OCI-LY3 (cell line): Measurements from ENCODE around the gene METTL5.

Source experiments
- EZH2phosphoT487 ChIP-seq: fragments of 200-600 bp; shearing (Covaris generic); IDR thresholded peaks from 2 replicates; pipeline ENCODE4 v1.6.1; 2018; ENCODE audit warnings: antibody characterized with exemption, mixed run types, low read depth
- TF ChIP-seq, protein P1 (sequence below): fragments of 200-600, 300-600 bp; sonication (generic); IDR thresholded peaks from 2 replicates; pipeline ENCODE4 v1.5.1; 2014; ENCODE audit warnings: antibody characterized with exemption, low read length, low read depth

GRCh38 chr2:169798718-169799592 is 25.8 kb downstream of the METTL5 start, which contains the start of gene SSB:
- TF ChIP-seq, protein P1, sequence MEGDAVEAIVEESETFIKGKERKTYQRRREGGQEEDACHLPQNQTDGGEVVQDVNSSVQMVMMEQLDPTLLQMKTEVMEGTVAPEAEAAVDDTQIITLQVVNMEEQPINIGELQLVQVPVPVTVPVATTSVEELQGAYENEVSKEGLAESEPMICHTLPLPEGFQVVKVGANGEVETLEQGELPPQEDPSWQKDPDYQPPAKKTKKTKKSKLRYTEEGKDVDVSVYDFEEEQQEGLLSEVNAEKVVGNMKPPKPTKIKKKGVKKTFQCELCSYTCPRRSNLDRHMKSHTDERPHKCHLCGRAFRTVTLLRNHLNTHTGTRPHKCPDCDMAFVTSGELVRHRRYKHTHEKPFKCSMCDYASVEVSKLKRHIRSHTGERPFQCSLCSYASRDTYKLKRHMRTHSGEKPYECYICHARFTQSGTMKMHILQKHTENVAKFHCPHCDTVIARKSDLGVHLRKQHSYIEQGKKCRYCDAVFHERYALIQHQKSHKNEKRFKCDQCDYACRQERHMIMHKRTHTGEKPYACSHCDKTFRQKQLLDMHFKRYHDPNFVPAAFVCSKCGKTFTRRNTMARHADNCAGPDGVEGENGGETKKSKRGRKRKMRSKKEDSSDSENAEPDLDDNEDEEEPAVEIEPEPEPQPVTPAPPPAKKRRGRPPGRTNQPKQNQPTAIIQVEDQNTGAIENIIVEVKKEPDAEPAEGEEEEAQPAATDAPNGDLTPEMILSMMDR = no peak
- no peak for TF ChIP-seq EZH2phosphoT487
